K562 (cell line): Measurements from ENCODE around the gene MTG2. TPM values are rescaled to one million over a fixed set of nuclear protein-coding genes. Genes with fewer than 3 reads are reported as not detected.

Experiments used
- ATAC-seq: fragments of 200-7000 bp; cut with Tn5 transposase; 3 replicates; pipeline ENCODE4 v1.9.1; 2020; ENCODE audit warnings: moderate library complexity
- BruUV-seq: library from RNA; stranded (reverse); fragments of 400-500 nt; replicated peaks from 2 replicates; lab custom pipeline; 2021; lab: Mats Ljungman, UMichigan
- CTCF ChIA-PET: fragments of 300-600 bp; formaldehyde crosslinking; extraction: SDS; loops from one replicate; lab custom pipeline; 2021; ENCODE audit warnings: low intra/inter-chr PET ratio; lab: Yijun Ruan, JAX
- POLR2A ChIA-PET: fragments of 300-600, 350-650 bp; sonication (Branson Sonifier 250); formaldehyde crosslinking; extraction: SDS; loops from one replicate; lab custom pipeline; 2021; ENCODE audit warnings: antibody characterized with exemption, inconsistent platforms; lab: Yijun Ruan, JAX
- DNase-seq, 4 experiments: peaks; one replicate each; pipeline versions ENCODE4 v3.0.0 to v3.0.0-alpha.2; 2011 to 2018; ENCODE audit warnings: low spot score in 3 of 4, mixed read lengths in 3 of 4; ENCODE audit errors: extremely low read depth in 1 of 4
- FAIRE-seq: peaks from 2 replicates; lab custom pipeline; 2011; peaks lifted over from hg19 to GRCh38; lab: Jason Lieb, UNC
- H2AFZ ChIP-seq: 2 replicates; pipeline ENCODE4 v1.6.0; 2011; ENCODE audit warnings: low read depth, low read length, control low read depth, inconsistent platforms
- H3K27ac ChIP-seq: fragments of 200-600 bp; 3 replicates; pipeline ENCODE4 v1.8.0; 2011; ENCODE audit warnings: low read depth, mild to moderate bottlenecking, control low read depth, inconsistent platforms, low read length, moderate library complexity, mixed read lengths; ENCODE audit errors: extremely low read depth
- H3K27me3 ChIP-seq, 2 experiments: fragments of 300-600 bp in 1 of 2; 2 replicates in 1 of 2; 3 replicates in 1 of 2; pipeline versions ENCODE4 v1.6.0 to v1.8.0; 2011; ENCODE audit warnings: inconsistent platforms in 2 of 2, low read length in 2 of 2, mild to moderate bottlenecking in 1 of 2, mixed read lengths in 1 of 2, moderate library complexity in 1 of 2; ENCODE audit not compliant: control insufficient read depth in 2 of 2, insufficient read depth in 2 of 2
- H3K36me3 ChIP-seq: fragments of 300-600 bp; 3 replicates; pipeline ENCODE4 v1.8.0; 2011; ENCODE audit warnings: mild to moderate bottlenecking, low read length, inconsistent platforms; ENCODE audit not compliant: control insufficient read depth, insufficient read depth
- H3K4me1 ChIP-seq, 2 experiments: fragments of 200-600 bp in 1 of 2; replicated peaks in 1 of 2; 2 replicates in 1 of 2; 3 replicates in 1 of 2; pipeline versions ENCODE4 v1.5.1 to v1.8.0; 2011; ENCODE audit warnings: inconsistent platforms in 2 of 2, low read length in 2 of 2, mild to moderate bottlenecking in 1 of 2, mixed read lengths in 1 of 2, moderate library complexity in 1 of 2; ENCODE audit not compliant: control insufficient read depth in 2 of 2, insufficient read depth in 2 of 2
- H3K4me2 ChIP-seq: 2 replicates; pipeline ENCODE4 v1.6.1; 2011; ENCODE audit warnings: low read length, control low read depth, inconsistent platforms, mixed read lengths; ENCODE audit not compliant: insufficient read depth
- H3K4me3 ChIP-seq: fragments of 200-600 bp; sonication (generic), shearing (Covaris generic); 2 replicates; pipeline ENCODE4 v1.5.1; 2016; ENCODE audit warnings: control low read depth, inconsistent platforms
- H3K79me2 ChIP-seq: fragments of 200-600 bp; 3 replicates; pipeline ENCODE4 v1.8.0; 2011; ENCODE audit warnings: low read length, inconsistent platforms; ENCODE audit not compliant: control insufficient read depth, insufficient read depth
- H3K9ac ChIP-seq, 2 experiments: 2 replicates each; pipeline versions ENCODE4 v1.6.0 to v1.6.1; 2011; ENCODE audit warnings: low read depth in 2 of 2, low read length in 2 of 2, control low read depth in 1 of 2, inconsistent platforms in 1 of 2, mild to moderate bottlenecking in 1 of 2, mixed read lengths in 1 of 2; ENCODE audit not compliant: insufficient read depth in 1 of 2
- H3K9me1 ChIP-seq: one replicate; pipeline ENCODE4 v1.6.0; 2011; ENCODE audit warnings: inconsistent platforms, mild to moderate bottlenecking, low read length, moderate library complexity; ENCODE audit not compliant: control insufficient read depth, insufficient read depth
- H3K9me3 ChIP-seq: replicated peaks from 2 replicates; pipeline ENCODE4 v1.5.1; 2011; ENCODE audit warnings: low read depth, low read length, inconsistent platforms; ENCODE audit not compliant: control insufficient read depth, insufficient read depth
- H4K20me1 ChIP-seq: replicated peaks from 2 replicates; pipeline ENCODE4 v1.6.1; 2011; ENCODE audit warnings: low read length, inconsistent platforms, mixed read lengths; ENCODE audit not compliant: control insufficient read depth, insufficient read depth
- BDP1 ChIP-seq: IDR thresholded peaks from 3 replicates; pipeline ENCODE4 v1.6.1; 2011; ENCODE audit not compliant: insufficient read length, insufficient read depth
- E2F6 ChIP-seq, 2 experiments: IDR thresholded peaks; 2 replicates each; pipeline ENCODE4 v1.6.1; 2011; ENCODE audit warnings: borderline replicate concordance in 1 of 2, control low read depth in 1 of 2, low read depth in 1 of 2, low read length in 1 of 2, mild to moderate bottlenecking in 1 of 2, mixed read lengths in 1 of 2, moderate library complexity in 1 of 2; ENCODE audit not compliant: insufficient read depth in 1 of 2, insufficient read length in 1 of 2, poor library complexity in 1 of 2, severe bottlenecking in 1 of 2; ENCODE audit errors: extremely low read depth in 1 of 2
- FOXJ3 ChIP-seq: sonication (generic); formaldehyde crosslinking; IDR thresholded peaks from 2 replicates; pipeline ENCODE4 v1.4.0; 2020; ENCODE audit warnings: mild to moderate bottlenecking, missing genetic modification reagents
- IRF1 ChIP-seq: sonication (generic); formaldehyde crosslinking; IDR thresholded peaks from 2 replicates; pipeline ENCODE4 v1.8.0; 2022; ENCODE audit warnings: missing genetic modification reagents, mild to moderate bottlenecking, borderline replicate concordance
- KLF1 ChIP-seq: fragments of 450-650 bp; IDR thresholded peaks from 2 replicates; pipeline ENCODE4 v1.6.1; 2016; ENCODE audit warnings: missing genetic modification characterization, missing compliant biosample characterization
- KLF6 ChIP-seq: fragments of 250-450 bp; sonication (Bioruptor Pico); IDR thresholded peaks from 2 replicates; pipeline ENCODE4 v1.4.0; 2020; ENCODE audit warnings: mild to moderate bottlenecking, moderate library complexity, borderline replicate concordance
- MAX ChIP-seq: sonication (generic); formaldehyde crosslinking; IDR thresholded peaks from 2 replicates; pipeline ENCODE4 v1.9.0; 2022; ENCODE audit warnings: mild to moderate bottlenecking, missing genetic modification reagents
- MCM5 ChIP-seq: fragments of 450-650 bp; IDR thresholded peaks from 2 replicates; pipeline ENCODE4 v1.6.1; 2016; ENCODE audit warnings: low read depth
- MIER1 ChIP-seq: fragments of 450-650 bp; IDR thresholded peaks from 2 replicates; pipeline ENCODE4 v1.6.1; 2016; ENCODE audit warnings: antibody characterized with exemption, mild to moderate bottlenecking, low read depth
- NFE2 ChIP-seq: IDR thresholded peaks from 2 replicates; pipeline ENCODE4 v1.6.1; 2014; ENCODE audit warnings: antibody characterized with exemption, low read depth
- TBP ChIP-seq: optimal IDR thresholded peaks from 2 replicates; pipeline ENCODE3; 2011; ENCODE audit warnings: low read depth, low read length, improper control_type of control experiment
- TEAD4 ChIP-seq, 2 experiments: sonication (generic) in 1 of 2; formaldehyde crosslinking in 1 of 2; IDR thresholded peaks; 2 replicates each; pipeline versions ENCODE4 v1.6.1 to v1.8.0; 2012 to 2022; ENCODE audit warnings: borderline replicate concordance in 1 of 2, inconsistent platforms in 1 of 2, low read length in 1 of 2, mild to moderate bottlenecking in 1 of 2, missing genetic modification reagents in 1 of 2
- TFAP4 ChIP-seq: sonication (generic); formaldehyde crosslinking; IDR thresholded peaks from 2 replicates; pipeline ENCODE4 v1.8.0; 2022; ENCODE audit warnings: missing genetic modification reagents, mild to moderate bottlenecking, moderate library complexity, borderline replicate concordance
- USF1 ChIP-seq: sonication (generic); formaldehyde crosslinking; IDR thresholded peaks from 2 replicates; pipeline ENCODE4 v1.9.0; 2022; ENCODE audit warnings: mild to moderate bottlenecking, missing genetic modification reagents
- ZBTB1 ChIP-seq: sonication (generic); formaldehyde crosslinking; IDR thresholded peaks from 2 replicates; pipeline ENCODE4 v1.8.1; 2023; ENCODE audit warnings: missing genetic modification reagents, low read depth, mild to moderate bottlenecking, borderline replicate concordance
- ZNF695 ChIP-seq: fragments of 450-650 bp; formaldehyde crosslinking; IDR thresholded peaks from 2 replicates; pipeline ENCODE4 v1.4.0; 2020; ENCODE audit warnings: mild to moderate bottlenecking, moderate library complexity
- ZNF766 ChIP-seq: fragments of 200-800 bp; sonication (Bioruptor generic); conservative IDR thresholded peaks from 2 replicates; pipeline ENCODE4 v1.6.1; 2016; ENCODE audit warnings: missing genetic modification characterization, missing compliant biosample characterization
- WGBS: fragments of 100-300 bp; shearing (Covaris generic); methylation state at CpG from one replicate; pipeline ENCODE4 v1.1.6; 2016; ENCODE audit warnings: low coverage, mixed read lengths; ENCODE audit not compliant: insufficient coverage; ENCODE audit errors: missing lambda C conversion rate; 5-methylcytosine and 5-hydroxymethylcytosine counted together
- in situ Hi-C: fragments of 300-500 bp; cut with MboI; formaldehyde crosslinking; loops from 4 replicates; pipeline ENCODE4 v1.15.0; 2018; ENCODE audit warnings: inconsistent platforms, mixed read lengths
- intact Hi-C: fragments of 100-400 bp; cut with micrococcal nuclease; formaldehyde crosslinking; loops from 2 replicates; pipeline ENCODE4 v1.14.2; 2022
- polyA plus RNA-seq, 8 experiments: library from polyadenylated mRNA; depleted of rRNA in 4 of 8; stranded (reverse) in 5 of 8; unstranded in 3 of 8; fragments of >200 nt; fragmentation: Nextera tagmentation in 2 of 8; fragmentation: Illumina TruSeq in 1 of 8; extraction: Ambion mirVana in 2 of 8; extraction: Trizol in 1 of 8; gene quantifications; 2 replicates each; pipeline versions ENCODE4 v1.2.1 to v1.2.3, GENCODE V29; 2011 to 2014; ENCODE audit warnings: inconsistent platforms in 1 of 8, missing spikeins in 1 of 8
- total RNA-seq, 7 experiments: library from RNA; depleted of rRNA in 6 of 7; stranded (reverse); fragments of >200 nt in 6 of 7; fragmentation: Illumina TruSeq in 2 of 7; extraction: Trizol in 2 of 7; gene quantifications; 2 replicates each; pipeline versions ENCODE4 v1.2.1 to v1.2.3, GENCODE V29; 2011 to 2021; ENCODE audit warnings: low replicate concordance in 1 of 7

The MTG2 gene
- total and polyA plus RNA-seq, 9 of the 15 experiments (the other 6 are each of a cell fraction or from before 2014, with no cell fraction given) = 8.7 to 67.5 (median 44.5) TPM

- H3K9me1 ChIP-seq = no peaks in the 10 kb centered on the region
- ATAC-seq = peak; percentile 42
- H3K4me1 ChIP-seq = peaks cover 0 to 33% of the 10 kb centered on the region in 2 experiments; a peak in 2 of 5 replicates
- peaks cover 5% of the 10 kb centered on the region for H4K20me1 ChIP-seq
- no peak overlapping the region for H3K27ac ChIP-seq
- no TSS peak for BruUV-seq
- in situ Hi-C loops (no loop called here), intact Hi-C loops (no loop called here)
- H3K9ac ChIP-seq = peak overlapping the region in 1 of 2 experiments; percentile 26; a peak in 1 of 4 replicates
- H3K79me2 ChIP-seq = no peaks in the 10 kb centered on the region
- TF ChIP-seq MCM5 (no peak), FOXJ3 (CRISPR knock-in tag) (no peak), KLF1 (no peak), MAX (peak; percentile 16; the same call in 1 of the 2 replicates), ZBTB1 (no peak), TEAD4 (IDR thresholded peaks at IDR 0.05; ENCODE audit: low read length) (no peak), TEAD4 (CRISPR knock-in tag; IDR thresholded peaks at IDR 0.05; ENCODE audit: borderline replicate concordance) (no peak), NFE2 (no peak), ZNF695 (no peak), E2F6 (IDR thresholded peaks at IDR 0.05; ENCODE audit: borderline replicate concordance in 1 of 2, extremely low read depth in 1 of 2, insufficient read depth in 1 of 2, insufficient read length in 1 of 2, low read depth in 1 of 2, low read length in 1 of 2, poor library complexity in 1 of 2, severe bottlenecking in 1 of 2) (peak in 1 of 2 experiments; percentile 31), KLF6 (CRISPR knock-in tag) (no peak), BDP1 (no peak), USF1 (CRISPR knock-in tag) (peak; percentile 54; the same call in 1 of the 2 replicates), TFAP4 (CRISPR knock-in tag) (no peak), MIER1 (no peak), IRF1 (no peak), ZNF766 (no peak), TBP (no peak)
- H2AFZ ChIP-seq = no peak overlapping the region
- ChIA-PET POLR2A (no interaction called here), CTCF (no interaction called here)
- no peak for DNase-seq
- H3K36me3 ChIP-seq = no peaks in the 10 kb centered on the region
- H3K9me3 ChIP-seq = peaks cover 6% of the 10 kb centered on the region; the same call in 1 of the 2 replicates
- 2% methylated on average over 7 of the region's 10 CpGs for WGBS
- peaks cover 18 to 48% of the 10 kb centered on the region in 2 experiments; a peak in 4 of 5 replicates for H3K27me3 ChIP-seq
- H3K4me3 ChIP-seq = no peak overlapping the region
- no peak overlapping the region for H3K4me2 ChIP-seq
- FAIRE-seq = no peak
These were observed 44.8 kb downstream of the MTG2 start for GRCh38 chr20:62227591-62227976.
